ENCODE data around the gene AKT3.

GRCh38 chr1:243786531-243786930 lies 63.5 kb downstream of the AKT3 start:
- TF ChIP-seq POLR2AphosphoS5 (IDR thresholded peaks at IDR 0.05; ENCODE audit: low read depth, low read length) (no peak), TAF1 (IDR thresholded peaks at IDR 0.05; ENCODE audit: borderline replicate concordance, insufficient read depth, low read length) (no peak), REST (IDR thresholded peaks at IDR 0.05; ENCODE audit: insufficient read depth in 1 of 2, low read depth in 2 of 2, low read length in 2 of 2) (no peak)
